HFF-Myc (cell line): Measurements from ENCODE around the gene HAPLN2.

ENCODE experiments used
- DNase-seq: peaks from one replicate; pipeline ENCODE4 v3.0.0-alpha.2; 2011; ENCODE audit warnings: low read depth; ENCODE audit errors: extremely low read depth
- H3K4me3 ChIP-seq: replicated peaks from 2 replicates; pipeline ENCODE4 v1.5.1; 2011; ENCODE audit warnings: low read depth, mild to moderate bottlenecking, control low read depth, low read length
- TF ChIP-seq, protein P1 (sequence below): IDR thresholded peaks from 2 replicates; pipeline ENCODE4 v1.5.1; 2012; ENCODE audit warnings: mild to moderate bottlenecking, low read depth, low read length, control low read depth; ENCODE audit errors: missing control alignments

Gene HAPLN2

DNA sequence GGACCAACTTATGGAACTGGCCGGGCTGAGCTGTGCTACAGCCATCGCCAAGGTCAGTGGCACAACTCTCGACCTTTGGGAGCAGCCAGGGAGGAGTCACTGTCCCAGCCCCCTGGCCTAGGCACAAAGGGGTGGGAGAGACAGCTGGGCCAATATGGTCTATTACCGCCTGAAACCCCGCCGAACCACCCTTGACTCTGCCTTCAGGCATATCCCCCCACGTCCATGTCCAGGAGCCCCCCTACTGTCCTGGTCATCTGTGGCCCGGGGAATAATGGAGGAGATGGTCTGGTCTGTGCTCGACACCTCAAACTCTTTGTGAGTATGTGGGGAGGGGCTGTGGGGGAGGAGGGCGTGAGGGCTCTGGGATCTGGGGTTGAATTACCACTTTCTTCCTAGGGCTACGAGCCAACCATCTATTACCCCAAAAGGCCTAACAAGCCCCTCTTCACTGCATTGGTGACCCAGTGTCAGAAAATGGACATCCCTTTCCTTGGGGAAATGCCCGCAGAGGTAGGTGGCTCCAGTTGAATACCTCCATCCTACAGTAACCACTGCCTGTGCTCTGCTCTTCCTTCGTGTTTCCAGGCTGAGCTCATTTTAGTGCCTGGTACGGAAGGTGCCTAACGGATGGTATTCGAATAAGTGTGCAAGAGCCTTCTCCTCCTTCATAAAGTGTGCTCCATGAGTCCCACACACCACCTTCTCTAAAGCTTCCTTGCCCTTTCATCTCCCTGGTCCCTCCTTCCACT, 26.9 kb upstream of the HAPLN2 start:
- TF ChIP-seq, protein P1, sequence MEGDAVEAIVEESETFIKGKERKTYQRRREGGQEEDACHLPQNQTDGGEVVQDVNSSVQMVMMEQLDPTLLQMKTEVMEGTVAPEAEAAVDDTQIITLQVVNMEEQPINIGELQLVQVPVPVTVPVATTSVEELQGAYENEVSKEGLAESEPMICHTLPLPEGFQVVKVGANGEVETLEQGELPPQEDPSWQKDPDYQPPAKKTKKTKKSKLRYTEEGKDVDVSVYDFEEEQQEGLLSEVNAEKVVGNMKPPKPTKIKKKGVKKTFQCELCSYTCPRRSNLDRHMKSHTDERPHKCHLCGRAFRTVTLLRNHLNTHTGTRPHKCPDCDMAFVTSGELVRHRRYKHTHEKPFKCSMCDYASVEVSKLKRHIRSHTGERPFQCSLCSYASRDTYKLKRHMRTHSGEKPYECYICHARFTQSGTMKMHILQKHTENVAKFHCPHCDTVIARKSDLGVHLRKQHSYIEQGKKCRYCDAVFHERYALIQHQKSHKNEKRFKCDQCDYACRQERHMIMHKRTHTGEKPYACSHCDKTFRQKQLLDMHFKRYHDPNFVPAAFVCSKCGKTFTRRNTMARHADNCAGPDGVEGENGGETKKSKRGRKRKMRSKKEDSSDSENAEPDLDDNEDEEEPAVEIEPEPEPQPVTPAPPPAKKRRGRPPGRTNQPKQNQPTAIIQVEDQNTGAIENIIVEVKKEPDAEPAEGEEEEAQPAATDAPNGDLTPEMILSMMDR: no peak
- H3K4me3 ChIP-seq: peak overlapping the region; percentile 81
- no peak for DNase-seq

DNA sequence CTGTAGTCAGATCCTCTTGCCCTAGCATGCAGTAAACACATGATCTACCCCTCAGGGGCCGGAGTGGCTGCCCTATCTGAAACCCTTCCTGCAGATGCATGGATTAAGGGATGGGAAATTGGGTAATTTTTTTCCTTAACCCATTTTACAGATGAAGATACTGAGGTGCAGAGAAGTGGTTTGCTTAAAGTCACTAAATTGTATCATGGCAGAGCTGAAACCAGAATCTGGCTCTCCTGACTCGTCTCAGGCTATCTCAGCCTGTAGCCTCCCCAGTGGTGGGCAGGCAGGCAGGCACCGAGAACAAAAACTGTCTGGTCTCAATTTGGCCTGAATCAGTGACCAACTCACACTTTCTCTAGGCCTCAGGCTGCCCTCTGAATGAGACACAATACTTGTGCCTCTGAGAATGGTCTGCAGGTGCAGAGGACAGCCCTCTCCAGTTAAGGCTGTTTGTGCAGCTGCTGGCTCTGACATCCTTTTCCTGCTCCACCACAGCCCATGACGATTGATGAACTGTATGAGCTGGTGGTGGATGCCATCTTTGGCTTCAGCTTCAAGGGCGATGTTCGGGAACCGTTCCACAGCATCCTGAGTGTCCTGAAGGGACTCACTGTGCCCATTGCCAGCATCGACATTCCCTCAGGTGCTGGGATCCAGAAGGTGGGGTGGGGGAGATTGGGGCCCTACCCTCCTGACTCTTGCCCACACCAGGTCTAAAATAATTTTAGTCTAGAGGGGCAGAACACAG, 26.1 kb upstream of the HAPLN2 start:
- TF ChIP-seq, protein P1: no peak
- peak overlapping the region; percentile 81; the same call in 1 of the 2 replicates for H3K4me3 ChIP-seq
- no peak for DNase-seq

GRCh38 chr1:156593661-156593989, 25.6 kb upstream of the HAPLN2 start:
- no peak overlapping the region for H3K4me3 ChIP-seq
- TF ChIP-seq, protein P1: no peak
- no peak for DNase-seq

DNA sequence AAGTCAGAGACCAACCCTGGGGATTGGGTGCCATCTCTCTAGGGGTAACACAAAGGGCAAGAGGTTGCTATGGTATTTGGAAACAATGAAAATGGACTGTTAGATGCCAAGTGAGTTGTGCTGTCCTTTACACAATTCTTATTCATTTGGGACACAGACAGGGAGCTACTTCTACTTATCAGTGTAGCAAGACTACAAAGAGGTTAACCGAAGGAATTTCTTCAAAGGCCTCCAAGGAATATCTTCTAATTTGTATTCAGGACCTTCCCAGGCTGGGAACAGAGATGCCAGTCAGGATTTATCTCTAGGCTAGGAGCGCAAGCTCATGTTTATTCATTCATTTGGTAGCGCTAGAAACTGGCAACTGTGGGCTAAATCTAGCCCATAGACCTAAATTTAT, 25.0 kb upstream of the HAPLN2 start:
- H3K4me3 ChIP-seq: no peak overlapping the region
- TF ChIP-seq, protein P1: no peak
- no peak for DNase-seq

GRCh38 chr1:156595016-156595415, 24.2 kb upstream of the HAPLN2 start:
- TF ChIP-seq, protein P1: no peak
- no peak for DNase-seq
- no peak overlapping the region for H3K4me3 ChIP-seq

DNA sequence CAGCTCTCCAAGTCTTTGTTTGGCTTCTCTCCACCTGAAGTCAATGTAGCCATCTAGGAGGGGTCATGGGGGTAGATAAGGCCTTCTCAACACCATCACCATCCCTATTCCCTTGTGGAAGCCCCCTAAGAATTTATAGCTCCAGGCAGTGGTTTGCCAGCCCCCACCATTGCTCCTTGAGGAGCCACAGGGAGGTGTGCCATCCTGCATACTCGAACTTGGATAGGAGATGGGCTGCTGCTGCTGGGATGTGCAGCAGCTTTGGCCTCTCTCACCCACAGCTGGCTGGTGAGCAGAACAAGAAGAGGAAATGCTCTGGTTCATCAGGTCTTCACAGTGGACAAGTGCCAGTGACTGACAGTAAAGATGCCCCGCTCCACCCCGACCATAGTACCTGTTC, 22.8 kb upstream of the HAPLN2 start:
- TF ChIP-seq, protein P1: no peak
- H3K4me3 ChIP-seq: no peak overlapping the region
- DNase-seq: no peak
